SIG-M5 (cell line): Measurements from ENCODE around the gene FLNC.

ENCODE experiments used
- DNase-seq: peaks from one replicate; lab custom pipeline; 2025; lab: John Stamatoyannopoulos, UW

FLNC gene

GRCh38 chr7:128830231-128831177 is at the start of gene FLNC:
FLNC (plus strand) TSS chr7:128830406; CDS start chr7:128830638, 232 bp downstream.
- no peak for DNase-seq

- no peak for DNase-seq
These were observed 49.1 kb upstream of the FLNC start for GRCh38 chr7:128781126-128781525.

- no peak for DNase-seq
These were observed 48.4 kb upstream of the FLNC start for GRCh38 chr7:128781851-128782250.

GRCh38 chr7:128783143-128783861 is 46.9 kb upstream of the FLNC start:
- DNase-seq: no peak

GRCh38 chr7:128785738-128786137 is 44.5 kb upstream of the FLNC start:
- no peak for DNase-seq

- no peak for DNase-seq
These were observed 41.5 kb upstream of the FLNC start for GRCh38 chr7:128788446-128789412.

GRCh38 chr7:128790315-128791041 is 39.7 kb upstream of the FLNC start:
- DNase-seq: no peak

GRCh38 chr7:128791121-128791971 is 38.9 kb upstream of the FLNC start, which contains the start of gene CCDC136:
CCDC136 (plus strand) TSS chr7:128791968; CDS start chr7:128792412, 444 bp downstream.
- no peak for DNase-seq

- no peak for DNase-seq
These were observed 38.3 kb upstream of the FLNC start for GRCh38 chr7:128791972-128792327.

GRCh38 chr7:128792471-128793180 is 37.6 kb upstream of the FLNC start:
- DNase-seq: no peak

GRCh38 chr7:128793181-128793547 is 37.0 kb upstream of the FLNC start:
- DNase-seq: no peak

- DNase-seq: no peak
These were observed 36.2 kb upstream of the FLNC start for GRCh38 chr7:128794020-128794419.

- no peak for DNase-seq
These were observed 35.8 kb upstream of the FLNC start for GRCh38 chr7:128794436-128794835.

GRCh38 chr7:128795129-128795528 is 35.1 kb upstream of the FLNC start:
- DNase-seq: no peak

- no peak for DNase-seq
These were observed 33.9 kb upstream of the FLNC start for GRCh38 chr7:128796327-128796726.

GRCh38 chr7:128799451-128799850 is 30.8 kb upstream of the FLNC start:
- peak; percentile 14 for DNase-seq

- DNase-seq: no peak
These were observed 29.6 kb upstream of the FLNC start for GRCh38 chr7:128800567-128800966.

GRCh38 chr7:128801003-128801402 is 29.2 kb upstream of the FLNC start:
- DNase-seq: no peak

- no peak for DNase-seq
These were observed 28.4 kb upstream of the FLNC start for GRCh38 chr7:128801667-128802418.
